SIG-M5 treated with dmso at 0.1 percent for 504 hours (cell line): ENCODE measurements around the gene NELL1.

ENCODE experiments used
- DNase-seq: peaks from one replicate; lab custom pipeline; 2025; ENCODE audit not compliant: unreplicated experiment; lab: John Stamatoyannopoulos, UW

NELL1 gene

GRCh38 chr11:21622995-21623394 is 953.6 kb downstream of the NELL1 start:
- no peak for DNase-seq
